SIG-M5 (cell line): ENCODE results near the gene MLLT3.

Experiments used
- DNase-seq: peaks from one replicate; lab custom pipeline; 2025; lab: John Stamatoyannopoulos, UW

MLLT3 gene

DNA sequence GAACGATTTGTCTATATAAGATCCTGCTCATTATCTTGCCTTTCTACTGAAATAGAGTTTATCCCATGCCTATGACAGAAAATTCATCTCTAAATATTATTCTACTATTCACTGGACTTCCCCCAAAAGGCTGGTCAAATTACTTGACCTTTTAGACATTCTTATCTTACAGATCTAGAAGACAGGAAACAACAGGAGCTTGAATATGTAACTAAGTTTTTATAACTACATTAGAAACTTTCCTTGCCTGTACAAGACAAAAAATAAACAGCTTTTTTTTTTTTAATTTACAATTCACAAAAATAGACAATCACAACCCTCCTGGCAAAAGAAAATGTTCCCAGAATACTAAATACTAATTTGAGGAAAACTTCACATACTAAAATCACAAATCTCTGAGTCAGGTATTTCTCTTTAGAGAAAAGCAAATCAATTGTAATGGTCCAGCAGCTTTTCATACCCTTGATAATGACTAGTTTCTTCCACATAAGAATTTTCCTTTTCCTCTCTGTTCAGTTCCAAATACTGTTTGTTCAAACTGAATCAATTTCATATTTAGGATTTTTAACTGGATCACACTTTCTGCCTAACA, 68.6 kb downstream of the MLLT3 start:
- no peak for DNase-seq

DNA sequence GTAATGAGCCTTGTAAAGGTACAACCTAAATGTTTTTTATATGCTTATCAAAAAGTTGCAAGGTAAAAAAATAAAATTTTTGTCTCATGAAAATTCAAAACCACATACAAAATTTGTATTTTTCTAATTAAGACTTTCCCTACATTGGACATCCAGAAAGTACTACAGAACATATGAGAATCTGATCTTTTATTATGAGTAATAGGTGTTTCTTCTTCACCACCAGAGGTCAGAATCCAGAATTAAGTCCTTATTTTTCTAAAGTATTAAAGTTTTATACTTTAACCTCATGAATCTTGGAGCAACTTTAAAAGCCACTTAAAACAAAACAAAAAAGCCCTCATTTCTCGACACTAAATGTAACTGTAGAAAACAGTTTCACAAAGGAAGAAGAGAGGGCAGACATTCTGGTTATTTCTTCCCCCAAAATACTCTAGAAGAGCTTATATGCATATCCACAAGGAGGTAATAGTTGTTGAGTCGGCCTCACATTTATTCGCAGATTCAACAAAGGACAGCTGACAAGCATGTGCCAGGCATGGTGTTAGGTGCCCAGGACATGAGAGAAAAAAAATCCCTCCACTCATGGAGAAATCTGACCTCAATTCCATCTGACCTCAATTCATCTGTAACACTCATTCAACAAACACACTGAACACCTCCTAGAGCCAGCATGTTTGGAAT, 69.3 kb downstream of the MLLT3 start:
- no peak for DNase-seq

DNA sequence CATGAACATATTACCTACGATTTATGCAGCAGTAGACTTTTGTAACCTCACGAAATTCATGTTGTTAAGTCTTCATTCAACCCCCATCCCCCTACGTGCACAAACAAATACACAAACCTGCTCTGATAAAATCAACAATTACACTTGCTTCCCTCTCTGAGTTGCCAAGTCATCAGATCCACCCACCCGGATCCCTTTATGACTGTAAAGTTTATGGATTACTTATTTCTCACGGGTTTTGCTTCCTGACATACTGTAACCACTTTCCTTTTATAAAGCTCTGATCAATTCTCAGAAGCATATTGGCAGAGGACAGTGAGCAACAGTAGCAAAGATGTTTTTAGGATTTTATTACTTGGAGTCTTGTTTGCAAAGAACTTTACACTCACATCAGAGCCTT, 70.5 kb downstream of the MLLT3 start:
- no peak for DNase-seq

DNA sequence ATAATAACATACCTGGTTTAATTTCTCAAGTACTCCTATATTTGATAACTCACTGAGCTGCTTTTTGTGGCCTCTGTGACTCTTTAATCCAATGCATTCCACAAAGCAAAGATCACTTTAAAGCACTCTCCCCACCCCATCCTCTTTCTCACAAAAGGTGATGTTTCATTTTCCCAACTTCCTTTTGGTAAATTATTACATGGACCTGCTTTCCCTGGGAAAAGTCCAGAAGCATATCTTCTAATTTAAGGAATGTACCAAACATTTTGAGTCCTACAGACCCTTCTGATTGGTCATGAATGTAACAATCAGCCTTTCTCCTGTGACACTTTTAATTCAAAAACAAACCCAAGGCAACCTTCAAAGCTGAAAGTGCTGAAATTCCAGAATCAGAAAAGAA, 71.1 kb downstream of the MLLT3 start:
- no peak for DNase-seq

DNA sequence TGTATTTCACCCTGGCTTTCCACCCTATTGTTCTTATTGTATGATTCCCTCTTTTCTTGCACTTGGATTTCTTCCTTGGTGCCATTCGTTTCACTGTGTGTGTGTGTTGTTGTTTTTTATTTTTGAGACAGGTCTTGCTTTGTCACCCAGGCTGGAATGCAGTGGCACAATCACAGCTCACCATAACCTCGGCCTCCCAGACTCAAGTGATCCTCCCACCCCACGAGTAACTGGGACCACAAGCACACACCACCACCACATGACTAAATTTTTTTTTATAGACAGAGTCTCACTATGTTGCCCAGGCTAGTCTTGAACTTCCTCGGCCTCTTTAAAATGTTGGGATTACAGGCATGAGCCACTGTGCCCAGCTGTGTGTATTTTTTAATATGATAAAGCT, 72.0 kb downstream of the MLLT3 start:
- DNase-seq = no peak

DNA sequence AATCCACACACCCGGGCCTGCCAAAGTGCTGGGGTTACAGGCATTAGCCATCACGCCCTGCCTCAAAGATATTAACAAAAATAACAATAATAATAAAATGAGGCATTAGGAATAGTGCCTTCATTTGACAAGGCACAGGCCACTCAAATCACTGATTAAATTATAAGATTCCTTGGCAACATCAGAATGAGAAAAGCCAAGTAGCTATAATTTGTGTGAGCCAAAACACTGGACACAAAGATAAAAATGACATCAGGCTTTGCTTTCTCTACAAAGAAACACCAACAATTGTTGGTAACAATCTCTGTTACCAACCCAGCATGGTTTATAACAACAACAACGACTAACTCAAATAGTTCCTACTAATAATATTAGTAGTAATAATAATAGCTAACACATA, 73.2 kb downstream of the MLLT3 start:
- DNase-seq = no peak

DNA sequence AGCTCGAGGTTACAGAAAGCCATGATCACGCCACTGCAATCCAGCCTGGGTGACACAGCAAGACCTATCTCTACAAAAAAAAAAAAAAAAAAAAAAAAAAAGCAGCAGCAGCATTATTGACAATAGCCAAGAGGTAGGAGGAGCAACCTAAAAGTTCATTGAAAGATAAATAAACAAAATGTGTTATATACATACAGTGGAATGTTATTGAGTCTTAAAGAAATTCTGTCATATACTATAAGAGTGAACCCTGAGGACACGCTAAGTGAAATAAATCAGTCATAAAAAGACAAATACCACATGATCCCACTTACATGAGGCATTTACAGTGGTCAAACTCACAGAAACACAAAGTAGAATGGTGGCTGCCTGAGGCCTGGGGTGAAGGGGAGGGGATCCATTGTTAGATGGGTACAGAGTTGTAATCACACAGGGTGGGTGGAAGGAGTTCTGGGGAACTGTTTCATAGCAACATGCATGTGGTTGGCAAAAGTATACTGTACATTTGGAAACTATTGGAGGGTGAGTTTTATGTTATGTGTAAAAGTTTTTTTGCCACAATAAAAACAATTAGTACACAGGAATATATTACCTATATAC, 77.2 kb downstream of the MLLT3 start:
- no peak for DNase-seq

DNA sequence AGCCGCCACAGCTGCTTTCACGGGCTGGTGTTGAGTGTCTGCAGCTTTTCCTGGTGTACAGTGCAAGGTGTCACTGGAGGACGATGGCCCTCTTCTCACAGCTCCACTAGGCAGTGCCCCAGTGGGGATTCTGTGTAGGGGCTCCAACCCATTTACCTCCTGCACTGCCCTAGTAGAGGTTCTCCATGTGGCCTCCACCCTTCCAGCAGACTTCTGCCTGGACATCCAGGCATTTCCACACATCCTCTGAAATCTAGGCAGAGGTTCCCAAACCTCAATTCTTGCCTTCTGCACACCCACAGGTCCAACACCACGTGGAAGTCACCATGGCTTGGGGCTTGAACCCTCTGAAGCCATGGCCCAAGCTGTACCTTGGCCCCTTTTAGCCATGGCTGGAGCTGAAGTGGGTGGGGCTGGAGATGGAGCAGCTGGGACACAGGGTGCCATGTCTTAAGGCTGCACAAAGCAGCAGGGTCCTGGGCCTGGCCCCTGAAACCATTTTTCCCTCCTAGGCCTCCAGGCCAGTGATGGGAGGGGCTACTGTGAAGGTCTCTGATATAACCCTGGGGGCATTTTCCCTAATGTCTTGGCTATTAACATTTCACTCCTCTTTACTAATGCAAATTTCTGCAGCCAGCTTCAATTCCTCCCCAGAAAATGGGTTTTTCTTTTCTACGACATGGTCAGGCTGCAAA, 82.0 kb downstream of the MLLT3 start:
- no peak for DNase-seq

DNA sequence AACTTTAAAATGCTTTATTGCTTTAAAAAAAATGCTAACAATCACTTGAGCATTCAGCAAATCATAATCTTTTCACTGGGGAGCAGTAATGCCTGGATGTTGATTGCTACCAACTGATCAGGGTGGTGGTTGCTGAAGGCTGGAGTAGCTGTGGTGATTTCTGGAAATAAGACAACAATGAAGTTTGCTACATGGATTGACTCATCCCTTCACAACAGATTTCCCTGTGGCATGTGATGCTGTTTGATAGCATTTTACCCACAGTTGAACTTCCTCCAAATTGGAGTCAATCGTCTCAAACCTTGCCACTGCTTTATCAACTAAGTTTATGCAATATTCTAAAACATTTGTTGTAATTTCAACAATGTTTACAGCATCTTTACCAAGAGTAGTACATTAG, 83.3 kb downstream of the MLLT3 start:
- no peak for DNase-seq

DNA sequence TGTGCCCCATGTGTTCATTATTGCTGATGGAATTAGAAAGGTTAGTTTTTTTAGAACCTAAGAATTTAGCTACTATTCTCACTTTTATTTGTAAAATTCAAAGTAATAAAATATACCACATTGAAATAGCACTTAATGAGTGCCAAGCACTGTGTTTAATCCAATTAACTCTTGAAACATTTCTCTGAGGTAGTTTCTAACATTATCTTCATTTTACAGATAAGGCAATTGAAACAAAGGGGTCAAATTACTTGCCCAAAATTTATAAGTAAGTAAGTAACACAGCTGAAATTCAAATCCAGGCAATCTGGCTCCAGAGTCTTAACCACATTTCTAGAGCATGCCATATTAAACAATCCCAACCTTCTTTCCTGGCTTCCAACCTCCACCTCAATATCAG, 84.2 kb downstream of the MLLT3 start:
- DNase-seq = no peak

DNA sequence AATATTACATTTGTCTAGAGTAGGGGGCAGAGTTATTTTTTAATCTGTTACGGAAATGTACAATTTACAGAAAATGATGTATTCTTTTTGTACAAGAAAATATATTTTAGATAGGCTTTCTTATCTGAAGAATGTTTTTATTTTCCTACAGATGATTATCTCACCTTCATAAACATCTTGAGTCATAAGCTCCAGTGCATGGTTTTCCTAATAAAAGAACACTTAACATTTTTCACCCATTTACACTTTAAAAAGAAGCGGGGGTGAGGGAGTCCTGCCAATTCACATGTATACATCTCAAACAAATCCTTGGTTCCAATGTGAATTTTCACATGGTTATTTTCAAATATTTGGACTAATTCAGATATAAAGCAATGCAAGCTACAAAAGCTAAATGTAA, 85.0 kb downstream of the MLLT3 start:
- no peak for DNase-seq

DNA sequence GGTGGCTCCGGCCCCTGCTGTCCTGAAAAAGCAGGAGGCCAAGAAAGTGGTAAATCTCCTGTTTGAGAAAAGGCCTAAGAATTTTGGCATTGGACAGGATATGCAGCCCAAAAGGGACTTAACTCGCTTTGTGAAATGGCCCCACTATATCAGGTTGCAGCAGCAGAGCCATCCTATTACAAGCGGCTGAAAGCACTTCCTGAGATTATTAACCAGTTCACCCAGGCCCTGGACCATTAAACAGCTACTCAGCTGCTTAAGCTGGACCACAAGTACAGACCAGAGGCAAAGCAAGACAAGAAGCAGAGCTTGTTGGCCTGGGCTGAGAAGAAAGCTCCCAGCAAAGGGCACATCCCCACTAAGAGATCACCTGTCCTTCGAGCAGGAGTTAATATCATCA, 89.7 kb downstream of the MLLT3 start:
- DNase-seq = no peak

DNA sequence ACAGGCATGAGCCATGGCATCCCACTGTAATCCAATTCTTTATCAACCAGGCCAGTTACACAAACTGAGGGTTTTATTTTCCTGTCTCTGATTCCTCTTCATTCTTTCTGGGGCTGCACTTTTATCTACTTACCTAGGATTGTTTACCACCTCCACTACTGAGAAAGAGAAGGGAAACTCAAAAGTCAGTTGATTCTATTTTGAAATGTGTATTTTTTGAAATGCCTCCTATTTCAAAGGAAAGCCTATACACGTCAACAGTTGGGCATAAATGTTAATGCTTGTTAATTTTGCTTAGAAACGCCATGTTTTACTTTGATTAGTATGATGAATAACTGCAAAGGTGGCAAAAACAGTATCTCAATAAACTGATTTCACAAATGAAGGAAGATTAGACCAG, 92.5 kb downstream of the MLLT3 start:
- no peak for DNase-seq

DNA sequence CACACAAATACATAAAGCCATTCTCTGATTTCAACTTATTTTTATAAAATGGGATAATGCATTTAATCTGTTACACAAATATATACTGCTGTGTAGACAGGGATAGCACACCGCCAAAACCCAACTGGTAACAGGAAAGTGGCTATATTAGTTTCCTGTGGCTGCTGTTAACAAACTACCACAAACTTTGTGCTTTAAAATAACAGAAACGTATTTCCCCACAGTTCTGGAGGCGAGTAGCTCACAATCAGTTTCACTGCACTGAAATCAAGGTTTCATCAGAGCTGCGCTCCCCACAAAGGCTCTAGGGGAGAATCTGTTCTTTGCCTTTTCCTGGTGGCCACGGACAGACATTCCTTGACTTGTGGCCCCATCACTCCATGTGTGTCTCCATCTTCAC, 94.0 kb downstream of the MLLT3 start:
- no peak for DNase-seq

DNA sequence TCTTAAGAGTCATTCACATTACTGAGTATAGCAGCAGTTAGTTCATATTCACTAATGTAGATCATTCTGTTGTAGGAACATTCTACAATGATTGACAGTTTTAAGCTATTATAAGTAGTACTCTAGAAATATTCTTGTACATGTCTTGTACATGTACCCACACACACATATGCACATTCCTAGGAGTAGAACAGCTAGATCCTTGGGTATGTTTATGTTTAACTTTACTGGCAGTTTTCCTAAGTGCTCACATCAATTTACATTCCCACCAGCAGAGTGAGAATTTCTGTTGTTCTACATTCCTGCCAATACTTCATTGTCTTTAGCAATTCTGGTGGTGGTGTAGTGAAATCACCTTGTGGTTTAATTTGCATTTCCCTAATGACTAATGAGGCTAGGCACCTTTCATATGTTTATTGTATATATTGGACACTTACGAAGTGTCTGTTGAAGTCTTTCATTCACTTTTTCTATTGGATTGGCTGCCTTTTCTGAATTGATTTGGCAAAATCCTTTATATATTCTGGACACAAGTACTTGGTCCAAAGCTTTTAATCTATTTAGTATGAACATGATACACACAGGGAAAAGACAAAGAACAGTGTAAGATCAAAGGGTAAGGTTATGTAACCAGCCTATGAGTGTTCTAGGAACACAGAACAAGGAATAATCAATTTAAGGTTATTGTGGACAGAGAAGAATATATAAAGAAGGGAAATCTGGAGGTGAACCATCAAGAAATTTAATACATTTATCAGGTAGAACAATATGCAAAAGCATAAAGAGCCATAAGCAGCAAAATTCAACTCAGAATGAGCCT, 95.6 kb downstream of the MLLT3 start:
- no peak for DNase-seq

DNA sequence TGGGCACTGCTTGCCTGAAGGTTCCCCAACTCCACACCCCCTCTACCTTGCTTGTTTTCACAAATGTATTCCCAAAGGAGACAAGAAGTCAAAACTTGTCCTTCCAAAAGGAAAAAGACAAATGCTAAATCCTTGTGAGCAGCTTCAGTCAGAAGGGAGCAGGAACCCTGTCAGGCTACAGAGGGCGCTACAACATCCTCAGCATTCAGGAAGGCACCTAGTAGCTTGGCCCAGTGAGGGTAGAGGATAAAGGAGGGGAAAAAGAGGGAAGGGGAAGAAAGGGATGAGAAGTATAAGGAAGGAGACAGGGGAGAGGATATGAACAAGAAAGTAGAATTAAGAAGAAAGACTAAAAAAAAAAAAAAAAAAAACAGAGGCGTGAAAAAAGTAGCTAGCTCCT, 97.5 kb downstream of the MLLT3 start:
- no peak for DNase-seq

DNA sequence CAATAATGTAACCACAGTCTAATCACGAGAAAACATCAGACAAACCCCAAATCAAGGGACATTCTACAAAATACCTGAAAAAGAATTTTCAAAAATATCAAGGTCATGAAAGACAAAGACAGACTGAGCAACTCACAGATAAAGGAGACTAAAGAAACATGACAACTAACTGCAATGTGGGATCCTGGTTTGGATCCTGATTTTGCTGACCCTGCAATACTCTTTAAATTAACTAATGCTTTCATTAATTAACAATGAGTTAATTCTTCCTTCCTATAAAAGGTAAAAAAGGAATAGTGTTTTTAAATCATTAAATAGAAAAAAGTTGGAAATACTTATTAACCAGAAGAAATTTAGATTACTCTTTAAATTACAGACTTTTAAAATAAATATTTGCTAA, 103.6 kb downstream of the MLLT3 start:
- no peak for DNase-seq

DNA sequence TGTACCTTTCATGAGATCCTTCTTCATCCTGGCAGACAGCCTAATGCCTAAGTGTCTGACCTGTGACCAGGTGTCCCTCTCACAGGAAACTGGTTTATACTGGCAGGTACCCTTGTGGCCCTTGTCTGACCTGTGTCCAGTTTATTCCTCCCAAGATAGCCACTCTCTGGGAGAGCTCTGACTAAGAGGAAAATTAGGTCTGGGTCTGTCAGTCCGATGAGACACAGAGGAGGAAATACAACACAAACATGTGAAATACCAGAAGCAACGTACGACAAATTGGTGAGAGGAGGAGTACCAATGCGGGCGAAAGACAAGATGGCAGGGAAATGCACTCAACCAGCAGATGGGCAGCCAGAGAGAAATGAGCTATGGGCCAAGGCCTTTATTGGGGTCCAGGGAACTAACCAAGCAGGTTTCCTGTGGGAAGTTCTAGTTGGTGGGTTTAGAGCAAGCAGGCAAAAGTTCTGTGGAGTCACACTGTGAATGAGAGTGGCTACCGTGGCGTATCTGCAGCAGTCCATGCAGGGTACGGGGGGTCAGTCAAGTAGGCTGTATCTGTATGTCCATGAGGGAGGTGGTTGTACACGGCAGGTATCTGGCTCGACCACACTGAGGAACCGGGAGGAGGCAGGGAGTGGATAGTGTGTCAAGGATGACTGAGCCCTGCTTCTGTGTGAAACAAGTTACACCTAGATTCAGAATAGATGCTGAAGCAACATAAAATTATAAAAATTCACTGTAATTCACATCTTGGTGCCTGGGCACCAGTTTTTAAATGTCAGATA, 109.0 kb downstream of the MLLT3 start:
- no peak for DNase-seq

DNA sequence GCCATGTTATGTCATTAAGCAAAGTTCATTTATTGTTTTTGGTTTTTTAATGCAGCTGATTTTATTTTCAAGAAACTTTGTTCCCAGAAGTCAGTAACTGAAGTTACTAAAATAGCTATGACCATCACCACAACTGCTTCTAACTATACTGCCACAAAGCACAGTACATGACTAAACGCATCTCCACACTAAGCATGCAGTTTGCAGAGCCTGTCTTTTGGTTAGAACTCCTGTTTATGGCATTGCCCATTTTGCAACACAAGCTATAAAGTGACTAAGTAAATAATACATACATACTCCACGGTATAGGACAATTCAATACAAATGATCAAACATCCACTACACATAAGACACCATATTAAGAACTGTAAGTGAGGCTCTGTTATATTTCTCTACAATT, 109.7 kb downstream of the MLLT3 start:
- DNase-seq = no peak

DNA sequence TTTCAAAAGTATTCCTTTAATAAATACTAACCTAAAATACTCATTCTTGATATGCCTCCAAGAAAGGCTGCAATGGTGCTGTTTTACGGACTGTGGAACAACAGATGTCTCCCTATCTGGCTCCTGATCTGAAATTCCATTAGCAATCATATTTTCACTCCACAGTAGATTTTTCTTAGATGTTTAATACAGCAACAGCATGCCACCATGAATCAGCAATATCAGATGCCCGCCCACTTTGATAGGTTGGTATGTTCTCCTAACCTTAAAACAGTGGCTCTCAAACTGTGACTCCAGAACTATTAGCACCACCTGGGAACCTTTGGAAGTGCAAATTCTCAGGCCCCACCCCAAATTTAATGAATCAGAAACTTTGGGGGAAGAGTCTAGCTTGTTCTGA, 110.2 kb downstream of the MLLT3 start:
- DNase-seq = no peak

DNA sequence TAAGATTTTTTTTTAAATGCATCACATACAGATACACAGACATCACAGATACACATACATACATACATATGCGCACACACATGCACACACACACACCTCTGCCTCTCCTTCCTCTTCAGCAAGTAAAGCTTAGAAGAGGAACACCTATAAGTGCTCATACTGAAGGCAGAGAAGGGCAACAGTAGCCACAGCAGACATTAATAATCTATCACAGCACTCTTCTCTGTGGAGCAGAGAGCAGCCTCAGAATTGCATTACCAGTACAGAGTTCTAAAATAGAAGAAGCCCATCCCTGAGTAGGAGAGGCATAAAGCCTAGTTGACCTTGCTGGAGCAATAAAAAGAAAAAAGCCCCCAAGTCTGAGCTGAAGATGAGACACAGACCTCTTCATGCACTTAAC, 110.6 kb downstream of the MLLT3 start:
- DNase-seq = no peak

DNA sequence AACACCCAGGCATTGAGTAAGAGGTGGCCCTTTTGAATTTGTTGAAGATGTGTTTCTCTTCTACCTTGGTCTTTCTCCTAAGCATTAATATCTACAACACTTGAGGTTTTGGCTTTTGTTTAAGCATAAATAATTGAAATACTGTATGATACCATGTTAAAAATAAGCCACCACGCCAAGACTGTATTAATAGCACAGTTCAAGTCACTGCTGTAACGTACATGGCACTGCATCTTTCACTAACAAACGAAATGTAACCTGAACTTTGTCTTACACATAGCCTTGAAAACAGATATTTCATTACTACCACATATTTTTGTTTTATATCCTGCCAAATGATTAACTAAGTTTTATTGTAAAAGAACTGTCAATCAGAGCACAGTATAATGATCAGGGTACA, 112.8 kb downstream of the MLLT3 start:
- DNase-seq = no peak
